Measurements from ENCODE around the gene PHACTR1.

DNA sequence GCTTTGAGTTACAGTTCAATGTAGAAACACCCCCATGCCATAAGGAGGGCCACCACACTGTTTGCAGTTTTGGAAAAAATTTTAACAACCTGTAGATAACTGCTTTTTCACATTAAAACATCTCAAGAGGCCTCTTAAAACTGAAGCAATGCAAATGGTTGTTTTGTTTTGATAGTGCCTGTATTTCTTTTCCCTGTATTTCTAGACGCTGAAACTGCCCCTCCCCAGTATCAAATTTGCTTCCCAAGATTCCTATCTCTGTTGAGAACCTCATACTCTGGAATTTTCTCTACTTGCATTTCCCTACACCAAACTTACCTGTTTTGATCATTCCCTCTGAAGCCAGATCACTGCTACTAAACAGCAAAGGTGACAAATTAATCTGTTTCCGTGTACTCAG lies 98.5 kb downstream of the PHACTR1 start:
- TF ChIP-seq, protein P1, sequence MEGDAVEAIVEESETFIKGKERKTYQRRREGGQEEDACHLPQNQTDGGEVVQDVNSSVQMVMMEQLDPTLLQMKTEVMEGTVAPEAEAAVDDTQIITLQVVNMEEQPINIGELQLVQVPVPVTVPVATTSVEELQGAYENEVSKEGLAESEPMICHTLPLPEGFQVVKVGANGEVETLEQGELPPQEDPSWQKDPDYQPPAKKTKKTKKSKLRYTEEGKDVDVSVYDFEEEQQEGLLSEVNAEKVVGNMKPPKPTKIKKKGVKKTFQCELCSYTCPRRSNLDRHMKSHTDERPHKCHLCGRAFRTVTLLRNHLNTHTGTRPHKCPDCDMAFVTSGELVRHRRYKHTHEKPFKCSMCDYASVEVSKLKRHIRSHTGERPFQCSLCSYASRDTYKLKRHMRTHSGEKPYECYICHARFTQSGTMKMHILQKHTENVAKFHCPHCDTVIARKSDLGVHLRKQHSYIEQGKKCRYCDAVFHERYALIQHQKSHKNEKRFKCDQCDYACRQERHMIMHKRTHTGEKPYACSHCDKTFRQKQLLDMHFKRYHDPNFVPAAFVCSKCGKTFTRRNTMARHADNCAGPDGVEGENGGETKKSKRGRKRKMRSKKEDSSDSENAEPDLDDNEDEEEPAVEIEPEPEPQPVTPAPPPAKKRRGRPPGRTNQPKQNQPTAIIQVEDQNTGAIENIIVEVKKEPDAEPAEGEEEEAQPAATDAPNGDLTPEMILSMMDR (conservative IDR thresholded peaks at IDR 0.05 in 1 of 2, IDR thresholded peaks at IDR 0.05 in 1 of 2; ENCODE audit: low read depth in 1 of 2, low read length in 2 of 2): no peak
- no peak for TF ChIP-seq EZH2 (IDR thresholded peaks at IDR 0.05; ENCODE audit: low read length, missing control alignments)

All from fibroblast of lung (primary cell).